GM12801 (cell line): ENCODE measurements around the gene TNNT3.

ENCODE experiments used
- CTCF ChIP-seq: IDR thresholded peaks from one replicate; pipeline ENCODE4 v1.5.1; 2011; ENCODE audit warnings: control low read depth; ENCODE audit not compliant: insufficient read length; ENCODE audit errors: extremely low read depth

Gene TNNT3

DNA sequence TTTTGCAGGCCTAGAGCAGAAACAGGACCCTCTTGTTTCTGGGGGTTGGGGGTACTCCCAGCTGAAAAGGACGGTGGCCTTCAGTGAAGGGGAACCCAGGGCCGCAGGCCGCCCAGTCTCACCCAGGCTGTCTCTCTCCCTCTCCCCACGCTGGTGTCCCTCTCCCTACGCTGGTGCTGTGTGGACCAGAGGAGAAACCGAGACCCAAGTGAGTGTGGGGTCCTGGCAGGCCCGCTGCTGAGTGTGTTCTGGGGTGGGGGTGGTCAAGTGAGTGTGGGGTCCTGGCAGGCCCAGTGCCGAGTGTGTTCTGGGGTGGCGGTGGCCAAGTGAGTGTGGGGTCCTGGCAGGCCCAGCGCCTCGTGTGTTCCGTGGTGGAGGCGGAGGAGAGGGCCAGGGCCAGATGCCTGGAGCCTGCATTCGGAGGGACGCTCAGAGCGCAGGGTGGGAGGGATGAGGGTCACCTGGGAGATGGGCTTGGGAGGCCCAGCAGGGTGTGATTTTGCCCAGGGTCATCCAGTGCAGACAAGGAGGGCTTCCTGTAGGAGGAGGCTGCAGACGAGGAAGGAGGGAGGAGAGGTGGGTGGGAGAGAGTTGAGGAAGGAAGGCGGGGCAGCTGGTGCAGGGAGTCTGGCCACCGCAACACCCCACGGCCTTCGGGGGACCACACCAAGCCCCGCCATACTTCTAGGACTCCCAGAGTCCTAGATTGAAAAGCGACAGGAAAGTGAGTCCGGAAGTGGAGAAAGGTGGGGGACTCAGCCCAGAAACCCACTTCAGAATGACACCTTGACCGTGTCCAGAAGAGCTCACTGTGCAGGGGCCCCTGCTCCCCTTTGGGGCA, 10.3 kb downstream of the TNNT3 start:
- TF ChIP-seq CTCF = no peak

GRCh38 chr11:1930462-1930830, 10.9 kb downstream of the TNNT3 start:
- no peak for TF ChIP-seq CTCF

DNA sequence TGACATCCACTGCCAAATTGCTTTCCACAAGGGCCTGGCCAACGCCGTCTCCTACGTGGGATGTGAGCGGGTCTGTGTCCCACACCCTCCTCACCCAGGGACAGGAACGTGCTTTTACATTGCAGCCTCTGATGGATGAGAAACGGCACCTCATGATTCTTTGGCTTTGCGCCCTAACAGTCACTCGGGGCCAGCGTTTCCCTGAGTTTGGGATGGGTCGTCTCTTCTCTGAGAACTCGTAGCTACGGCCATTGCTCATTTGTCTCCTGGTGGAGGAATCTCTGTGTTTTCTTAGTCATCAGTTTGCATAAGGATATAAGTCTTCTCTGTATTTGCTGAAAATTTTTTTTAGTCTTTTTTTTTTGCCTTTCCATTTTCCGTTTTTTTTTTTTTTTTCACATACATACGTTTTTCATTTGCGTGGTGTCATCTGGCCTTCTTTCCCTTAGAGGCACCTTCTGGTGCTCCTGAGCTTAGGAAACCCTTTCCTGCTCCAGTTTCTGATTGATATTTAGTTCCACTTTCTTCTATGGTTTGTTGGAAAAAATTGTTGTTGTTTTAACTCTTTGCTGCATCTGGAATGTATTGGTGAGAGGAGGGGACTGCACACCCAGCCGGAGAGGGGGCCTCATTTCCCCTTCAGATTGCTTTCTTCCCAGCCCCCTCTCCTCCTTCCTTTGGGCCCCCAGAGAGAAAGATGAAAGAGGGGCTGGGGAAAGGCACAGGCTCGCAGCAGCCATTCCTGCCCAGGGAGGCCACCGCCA, 12.0 kb downstream of the TNNT3 start:
- TF ChIP-seq CTCF = no peak

GRCh38 chr11:1932105-1932480, 12.6 kb downstream of the TNNT3 start:
- TF ChIP-seq CTCF = no peak

DNA sequence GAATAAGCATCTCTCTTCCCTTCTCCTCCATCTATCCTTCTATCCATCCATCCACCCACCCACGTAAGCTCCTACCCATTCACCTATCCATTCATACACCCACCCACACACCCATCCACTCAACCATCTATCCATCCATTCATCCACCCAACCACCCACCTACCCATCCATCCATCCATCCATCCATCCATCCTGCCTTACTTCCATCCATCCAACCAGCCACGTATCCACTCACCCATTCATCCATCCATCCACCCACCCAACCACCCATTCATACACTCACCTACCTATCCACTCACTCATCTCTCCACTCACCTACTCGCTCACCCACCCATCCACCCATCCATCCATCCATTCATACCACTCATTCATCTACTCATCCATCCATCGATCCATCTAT, 13.2 kb downstream of the TNNT3 start:
- TF ChIP-seq CTCF = no peak

DNA sequence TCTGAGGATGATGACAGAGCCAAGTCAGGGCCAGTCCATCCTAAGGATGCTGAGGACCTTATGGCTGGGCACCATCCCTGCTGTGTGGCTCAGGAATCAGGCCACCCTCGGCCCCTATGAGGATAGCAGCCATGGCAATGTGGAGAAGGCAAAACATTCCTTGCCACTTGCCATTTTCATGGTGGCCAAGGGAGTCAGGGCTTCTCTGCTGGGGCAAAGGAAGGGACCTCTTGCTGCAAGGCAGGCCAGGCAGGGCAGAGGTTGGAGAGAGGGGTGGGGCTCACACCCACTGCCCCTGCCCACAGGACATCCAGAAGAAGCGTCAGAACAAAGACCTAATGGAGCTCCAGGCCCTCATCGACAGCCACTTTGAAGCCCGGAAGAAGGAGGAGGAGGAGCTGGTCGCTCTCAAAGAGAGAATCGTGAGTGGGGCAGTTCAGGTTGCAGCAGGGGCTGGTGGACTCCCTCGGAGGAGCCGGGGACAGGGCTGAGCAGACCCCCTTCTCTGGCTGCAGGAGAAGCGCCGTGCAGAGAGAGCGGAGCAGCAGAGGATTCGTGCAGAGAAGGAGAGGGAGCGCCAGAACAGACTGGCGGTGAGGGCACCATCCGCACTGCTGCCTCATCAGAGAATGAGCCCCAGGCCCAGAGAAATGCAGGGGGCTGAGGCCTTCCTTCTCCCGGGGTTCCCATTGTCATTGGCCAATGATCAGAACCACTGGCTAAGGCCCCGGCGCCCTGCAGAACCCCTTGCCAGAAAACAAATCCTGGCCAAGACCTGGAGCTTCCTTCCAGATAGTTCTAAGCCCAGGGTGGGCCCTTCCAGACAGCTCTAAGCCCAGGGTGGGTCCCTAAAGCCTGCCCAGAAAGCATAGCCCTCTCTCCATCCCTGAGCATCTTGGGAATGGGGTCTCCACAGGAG, 14.2 kb downstream of the TNNT3 start:
- no peak for TF ChIP-seq CTCF
